ENCODE data around the gene ELAVL4.

The ELAVL4 gene

DNA sequence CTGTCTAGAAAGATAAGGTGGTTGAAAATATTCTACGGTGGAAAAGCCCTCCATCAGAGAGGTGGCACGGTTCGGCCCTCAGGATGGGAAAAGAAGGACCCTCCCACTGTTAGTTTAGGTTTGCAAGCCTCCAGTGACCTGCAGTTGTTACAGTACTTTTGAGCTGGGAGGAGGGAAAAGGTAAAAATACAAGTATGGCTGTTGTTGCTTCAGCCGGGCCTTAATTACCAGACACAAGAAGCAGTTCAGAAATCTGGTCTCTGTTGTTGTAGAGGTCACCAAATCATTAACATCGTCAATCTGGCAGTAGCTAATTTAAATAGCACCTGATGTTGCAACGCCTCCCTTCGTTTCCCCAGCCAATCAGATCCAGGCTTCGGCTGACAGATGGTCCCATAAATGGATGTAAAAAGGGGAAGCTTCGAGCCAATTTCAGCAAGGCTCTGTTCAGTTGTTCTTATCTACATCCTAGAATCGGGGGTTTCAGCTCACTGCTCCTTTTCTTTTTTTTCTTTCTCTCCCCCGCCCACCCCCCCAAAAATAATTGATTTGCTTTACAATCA, at the start of gene ELAVL4:
TSS of gene ELAVL4 (plus strand) at position 424 of the 563 bp plus-strand sequence. CDS start 270 bp downstream, outside the sequence.
- DNase-seq (ENCODE audit: low read depth in 2 of 2, low spot score in 1 of 2) = no peak

GRCh38 chr1:50060279-50060678, 48.4 kb upstream of the ELAVL4 start:
- DNase-seq (ENCODE audit: low read depth in 2 of 2, low spot score in 1 of 2) = no peak

- no peak for DNase-seq (ENCODE audit: low read depth in 2 of 2, low spot score in 1 of 2)
These were observed 41.9 kb upstream of the ELAVL4 start for GRCh38 chr1:50066806-50067205.

GRCh38 chr1:50074931-50075330, 33.8 kb upstream of the ELAVL4 start:
- DNase-seq (ENCODE audit: low read depth in 2 of 2, low spot score in 1 of 2) = no peak

- DNase-seq (ENCODE audit: low read depth in 2 of 2, low spot score in 1 of 2) = no peak
These were observed 31.4 kb upstream of the ELAVL4 start for GRCh38 chr1:50077273-50077672.

- no peak for DNase-seq (ENCODE audit: low read depth in 2 of 2, low spot score in 1 of 2)
These were observed 27.7 kb upstream of the ELAVL4 start for GRCh38 chr1:50080904-50081586.

GRCh38 chr1:50084389-50084788, 24.3 kb upstream of the ELAVL4 start:
- no peak for DNase-seq (ENCODE audit: low read depth in 2 of 2, low spot score in 1 of 2)

GRCh38 chr1:50091068-50091467, 17.7 kb upstream of the ELAVL4 start:
- no peak for DNase-seq (ENCODE audit: low read depth in 2 of 2, low spot score in 1 of 2)

DNA sequence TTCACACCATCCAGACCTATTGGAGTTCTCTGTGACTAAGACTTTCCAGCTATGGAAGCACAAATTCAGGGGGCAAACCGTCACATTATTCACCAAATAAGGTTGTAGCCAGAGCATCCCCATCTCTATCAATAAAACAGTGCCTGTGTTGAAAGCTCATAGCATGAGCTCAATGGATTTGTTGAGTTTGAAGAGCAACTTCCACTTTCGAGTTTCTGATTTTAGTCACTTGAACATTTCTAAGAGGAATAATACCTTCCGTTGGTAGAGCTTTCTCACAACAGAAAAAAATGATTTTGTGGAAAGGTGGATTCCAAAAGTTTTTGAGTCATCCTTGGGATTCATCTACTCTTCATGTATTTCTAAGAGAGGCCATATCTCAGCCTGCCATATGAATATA, 13.0 kb upstream of the ELAVL4 start:
- DNase-seq (ENCODE audit: low read depth in 2 of 2, low spot score in 1 of 2) = no peak

GRCh38 chr1:50097021-50097679, 11.6 kb upstream of the ELAVL4 start:
- DNase-seq (ENCODE audit: low read depth in 2 of 2, low spot score in 1 of 2) = no peak

- no peak for DNase-seq (ENCODE audit: low read depth in 2 of 2, low spot score in 1 of 2)
These were observed 10.9 kb upstream of the ELAVL4 start for GRCh38 chr1:50097791-50098190.

- DNase-seq (ENCODE audit: low read depth in 2 of 2, low spot score in 1 of 2) = no peak
These were observed 10.1 kb upstream of the ELAVL4 start for GRCh38 chr1:50098591-50099021.

- DNase-seq (ENCODE audit: low read depth in 2 of 2, low spot score in 1 of 2) = no peak
These were observed 9.1 kb upstream of the ELAVL4 start for GRCh38 chr1:50099654-50100053.

DNA sequence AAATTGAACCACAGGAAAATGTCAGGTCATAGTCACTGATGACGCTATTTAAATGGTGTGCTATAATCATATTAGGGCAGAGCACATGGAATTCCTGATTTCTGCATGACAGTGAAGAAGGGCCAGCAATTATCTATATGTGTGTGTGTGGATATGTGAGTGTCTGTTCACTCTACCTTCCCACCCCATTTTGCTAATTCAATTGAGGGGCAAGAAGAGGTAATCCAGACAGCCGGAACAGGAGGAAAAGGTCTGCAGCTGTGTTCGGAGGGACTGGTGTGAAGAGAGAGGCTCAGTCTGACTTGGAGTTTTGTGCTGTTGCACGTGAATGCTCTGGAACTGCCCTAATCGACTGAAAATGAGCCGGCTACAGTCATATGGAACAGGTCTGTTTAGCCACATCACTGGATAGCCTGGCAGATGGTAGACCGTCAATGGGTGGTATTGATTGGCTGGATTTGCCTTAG, 5.1 kb upstream of the ELAVL4 start:
- DNase-seq (ENCODE audit: low read depth in 2 of 2, low spot score in 1 of 2) = no peak

DNA sequence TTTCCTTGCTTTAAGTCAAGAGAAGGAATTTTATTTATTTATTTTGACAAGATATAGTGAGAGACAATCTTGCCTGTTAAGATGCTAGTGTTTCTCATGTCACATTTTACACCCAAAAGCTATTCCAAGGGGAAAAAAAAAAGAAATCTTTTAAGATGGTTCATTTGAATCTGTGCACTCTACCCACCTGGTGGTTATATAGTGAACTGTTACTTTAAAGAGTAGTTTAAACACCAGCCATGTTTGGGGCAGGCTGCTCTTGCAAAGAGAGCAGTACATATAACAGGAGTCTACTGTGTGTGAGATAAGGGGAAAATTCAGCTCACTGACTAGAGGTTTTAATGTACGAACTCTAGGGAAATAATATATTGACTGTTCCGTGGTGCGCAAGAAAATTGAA, 3.3 kb upstream of the ELAVL4 start:
- DNase-seq (ENCODE audit: low read depth in 2 of 2, low spot score in 1 of 2) = no peak

GRCh38 chr1:50106095-50106761, 2.5 kb upstream of the ELAVL4 start:
- DNase-seq (ENCODE audit: low read depth in 2 of 2, low spot score in 1 of 2) = no peak

- no peak for DNase-seq (ENCODE audit: low read depth in 2 of 2, low spot score in 1 of 2)
These were observed 396 bp downstream of the ELAVL4 start for GRCh38 chr1:50109116-50109515.

GRCh38 chr1:50109647-50110075, 941 bp downstream of the ELAVL4 start:
- no peak for DNase-seq (ENCODE audit: low read depth in 2 of 2, low spot score in 1 of 2)

DNA sequence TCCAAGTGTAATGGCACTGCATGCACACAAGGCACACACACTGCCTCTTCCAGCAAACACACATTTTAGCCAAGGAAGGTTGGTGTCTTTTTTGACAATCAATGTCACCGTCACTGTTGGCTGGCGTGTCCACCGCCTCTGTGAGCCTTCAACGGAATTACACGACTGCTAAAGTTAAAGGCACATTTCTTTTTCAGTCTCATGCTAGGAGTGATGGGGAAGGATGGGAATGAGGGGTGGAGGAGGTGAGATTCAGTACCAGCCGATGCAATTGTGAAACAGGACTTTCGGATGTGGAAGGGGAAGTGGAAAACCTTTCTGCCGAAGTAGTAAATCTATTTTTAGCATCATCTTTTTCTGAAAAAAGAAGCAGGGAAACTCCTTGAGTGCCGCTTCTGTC, 1.4 kb downstream of the ELAVL4 start:
- no peak for DNase-seq (ENCODE audit: low read depth in 2 of 2, low spot score in 1 of 2)

DNA sequence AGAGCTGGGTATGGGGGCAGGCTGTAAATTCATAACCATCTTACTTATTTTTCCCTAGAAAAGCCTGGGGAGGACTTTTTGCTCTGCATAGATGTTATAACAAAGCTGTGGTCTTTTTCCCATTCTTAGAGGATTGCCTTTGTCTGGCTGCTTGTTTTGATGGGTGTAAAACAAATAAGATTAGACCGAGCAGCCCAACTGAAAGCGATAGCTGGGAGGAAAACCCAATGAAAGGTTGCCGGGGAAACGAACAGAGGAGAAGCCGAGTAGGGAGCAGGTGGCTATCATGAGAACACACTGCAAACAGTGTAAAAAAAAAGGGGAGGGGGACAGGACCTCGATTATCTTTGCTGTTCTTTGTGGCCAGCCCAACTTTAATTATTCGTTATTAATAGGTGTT, 1.9 kb downstream of the ELAVL4 start:
- no peak for DNase-seq (ENCODE audit: low read depth in 2 of 2, low spot score in 1 of 2)

- no peak for DNase-seq (ENCODE audit: low read depth in 2 of 2, low spot score in 1 of 2)
These were observed 2.8 kb downstream of the ELAVL4 start for GRCh38 chr1:50111503-50111902.

DNA sequence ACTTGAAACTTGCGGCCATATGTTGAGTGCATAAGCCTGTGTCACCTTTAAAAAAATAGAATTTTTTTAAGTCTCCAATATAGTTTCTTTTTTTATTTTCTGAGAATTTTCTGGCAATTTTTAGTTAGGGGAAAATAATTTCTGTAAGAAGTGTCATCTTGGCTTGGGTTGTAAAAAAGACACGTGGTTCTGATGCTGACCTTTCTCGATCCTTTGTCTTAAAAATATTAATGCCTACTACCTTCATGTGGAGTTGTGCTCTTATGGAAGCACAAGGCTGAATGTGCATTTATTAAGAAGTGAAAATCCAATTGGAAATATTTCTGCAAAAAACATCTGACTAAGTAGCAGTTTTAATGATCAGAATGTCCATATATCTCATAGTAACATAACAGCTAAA, 3.5 kb downstream of the ELAVL4 start:
- DNase-seq (ENCODE audit: low read depth in 2 of 2, low spot score in 1 of 2) = no peak

Data from stimulated activated CD8-positive, alpha-beta memory T cell treated with anti-CD3 and anti-CD28 coated beads, Interleukin-4, amount 100 ng/mL, for 4 hours (primary cell).